SU-DHL-6 (cell line): Measurements from ENCODE around the gene ZC4H2.
"Not testable (repeated sequence)": the region's sequence is repeated elsewhere in the genome, so short reads cannot be mapped to it uniquely, and the experiment has no call there.

Experiments
- H2AFZ ChIP-seq: fragments of 200-600 bp; sonication (generic); 2 replicates; pipeline ENCODE4 v1.6.1; 2014; ENCODE audit warnings: low read depth, mild to moderate bottlenecking, moderate library complexity, mixed read lengths, antibody characterized with exemption, low read length; ENCODE audit not compliant: severe bottlenecking
- H3F3A ChIP-seq: fragments of 200-600 bp; shearing (Covaris generic); 2 replicates; pipeline ENCODE4 v1.6.0; 2016; ENCODE audit warnings: antibody characterized with exemption, mild to moderate bottlenecking; ENCODE audit not compliant: insufficient read depth
- H3K27ac ChIP-seq: fragments of 200-600 bp; sonication (generic); 2 replicates; pipeline ENCODE4 v1.5.1; 2016; ENCODE audit warnings: low read depth, mild to moderate bottlenecking, low read length, moderate library complexity, mixed read lengths
- H3K27me3 ChIP-seq: fragments of 200-600 bp; sonication (generic), shearing (Covaris generic); 2 replicates; pipeline ENCODE4 v1.6.0; 2014; ENCODE audit warnings: mild to moderate bottlenecking, low read length
- H3K36me3 ChIP-seq: fragments of 200-600 bp; sonication (generic); 2 replicates; pipeline ENCODE4 v1.6.1; 2014; ENCODE audit warnings: mild to moderate bottlenecking, low read length, mixed read lengths
- H3K4me2 ChIP-seq: fragments of 300-600, 200-600 bp; shearing (Covaris generic), sonication (generic); 2 replicates; pipeline ENCODE4 v1.6.0; 2014; ENCODE audit warnings: low read length, low read depth, mild to moderate bottlenecking; ENCODE audit not compliant: poor library complexity, severe bottlenecking
- H3K4me3 ChIP-seq: fragments of 200-600 bp; sonication (generic); 2 replicates; pipeline ENCODE4 v1.5.1; 2014; ENCODE audit warnings: antibody characterized with exemption, low read length, mild to moderate bottlenecking, mixed read lengths; ENCODE audit not compliant: insufficient read depth, poor library complexity, severe bottlenecking
- H3K79me2 ChIP-seq: fragments of 200-600 bp; sonication (generic); 2 replicates; pipeline ENCODE4 v1.6.1; 2014; ENCODE audit warnings: mild to moderate bottlenecking, low read length, moderate library complexity; ENCODE audit not compliant: insufficient read depth
- H3K9ac ChIP-seq: fragments of 200-600 bp; sonication (generic); 2 replicates; pipeline ENCODE4 v1.7.0; 2014; ENCODE audit warnings: mild to moderate bottlenecking, low read length
- H3K9me2 ChIP-seq: fragments of 200-600 bp; sonication (generic); replicated peaks from 2 replicates; pipeline ENCODE4 v1.6.1; 2014; ENCODE audit warnings: low read length; ENCODE audit not compliant: insufficient read depth
- H3K9me3 ChIP-seq: fragments of 200-600 bp; sonication (generic); 2 replicates; pipeline ENCODE4 v1.6.1; 2014; ENCODE audit warnings: low read length, mixed read lengths; ENCODE audit not compliant: insufficient read depth
- H4K20me1 ChIP-seq: fragments of 200-600 bp; sonication (generic); 2 replicates; pipeline ENCODE4 v1.6.1; 2014; ENCODE audit warnings: low read depth, mild to moderate bottlenecking, antibody characterized with exemption, low read length, moderate library complexity, mixed read lengths
- CTCF ChIP-seq: fragments of 200-600 bp; sonication (generic); IDR thresholded peaks from one replicate; pipeline ENCODE4 v1.5.1; 2017; ENCODE audit warnings: antibody characterized with exemption, mild to moderate bottlenecking, low read length, moderate library complexity; ENCODE audit not compliant: insufficient read depth, poor library complexity, severe bottlenecking
- EZH2phosphoT487 ChIP-seq: fragments of 200-600 bp; sonication (generic), shearing (Covaris generic); conservative IDR thresholded peaks from 2 replicates; pipeline ENCODE4 v1.6.1; 2018; ENCODE audit warnings: mild to moderate bottlenecking, antibody characterized with exemption, low read length, moderate library complexity, mixed read lengths

ZC4H2 gene

GRCh38 chrX:65009459-65009858, 33.2 kb upstream of the ZC4H2 start:
- H4K20me1 ChIP-seq = no peaks in the 10 kb centered on the region
- no peak overlapping the region for H2AFZ ChIP-seq
- no peaks in the 10 kb centered on the region for H3K9me3 ChIP-seq
- TF ChIP-seq EZH2phosphoT487 = no peak
- no peak for TF ChIP-seq CTCF
- no peak overlapping the region for H3K4me3 ChIP-seq
- no peaks in the 10 kb centered on the region for H3K27me3 ChIP-seq
- H3F3A ChIP-seq = no peaks in the 10 kb centered on the region
- H3K4me2 ChIP-seq = no peak overlapping the region
- H3K27ac ChIP-seq = no peak overlapping the region
- no peaks in the 10 kb centered on the region for H3K9me2 ChIP-seq
- no peak overlapping the region for H3K9ac ChIP-seq
- no peaks in the 10 kb centered on the region for H3K79me2 ChIP-seq
- no peaks in the 10 kb centered on the region for H3K36me3 ChIP-seq

GRCh38 chrX:65002208-65002607, 26.0 kb upstream of the ZC4H2 start:
- not testable (repeated sequence) for H3K9ac ChIP-seq, H3K79me2 ChIP-seq, H3K27me3 ChIP-seq, H3K9me2 ChIP-seq, H3K27ac ChIP-seq, H3F3A ChIP-seq, H2AFZ ChIP-seq, H3K36me3 ChIP-seq, H4K20me1 ChIP-seq, H3K9me3 ChIP-seq, H3K4me3 ChIP-seq, H3K4me2 ChIP-seq

GRCh38 chrX:64996805-64997204, 20.6 kb upstream of the ZC4H2 start:
- Histone ChIP-seq H3K27ac (no peak overlapping the region), H3K9me2 (no peaks in the 10 kb centered on the region), H3K4me2 (no peak overlapping the region), H3K4me3 (no peak overlapping the region), H3K9ac (no peak overlapping the region), H3K27me3 (no peaks in the 10 kb centered on the region), H3F3A (no peaks in the 10 kb centered on the region), H2AFZ (no peak overlapping the region), H3K36me3 (no peaks in the 10 kb centered on the region), H3K79me2 (no peaks in the 10 kb centered on the region), H4K20me1 (no peaks in the 10 kb centered on the region), H3K9me3 (no peaks in the 10 kb centered on the region)
- TF ChIP-seq EZH2phosphoT487 = no peak
- no peak for TF ChIP-seq CTCF

- Histone ChIP-seq H3K4me2 (no peak overlapping the region), H3K9me2 (no peaks in the 10 kb centered on the region)
- TF ChIP-seq EZH2phosphoT487 = no peak
- no peak for TF ChIP-seq CTCF
Observed at GRCh38 chrX:64994131-64994798, 18.0 kb upstream of the ZC4H2 start.

More at GRCh38 chrX:64994131-64994798, 18.0 kb upstream of the ZC4H2 start:
- no peak overlapping the region for H2AFZ ChIP-seq
- H4K20me1 ChIP-seq = no peaks in the 10 kb centered on the region
- H3K4me3 ChIP-seq = no peak overlapping the region
- no peaks in the 10 kb centered on the region for H3K36me3 ChIP-seq
- no peaks in the 10 kb centered on the region for H3K79me2 ChIP-seq
- H3K9me3 ChIP-seq = no peaks in the 10 kb centered on the region
- H3K27me3 ChIP-seq = no peaks in the 10 kb centered on the region
- no peak overlapping the region for H3K27ac ChIP-seq
- no peak overlapping the region for H3K9ac ChIP-seq
- H3F3A ChIP-seq = no peaks in the 10 kb centered on the region
